ENCODE measurements around the gene MACO1.

The MACO1 gene

DNA sequence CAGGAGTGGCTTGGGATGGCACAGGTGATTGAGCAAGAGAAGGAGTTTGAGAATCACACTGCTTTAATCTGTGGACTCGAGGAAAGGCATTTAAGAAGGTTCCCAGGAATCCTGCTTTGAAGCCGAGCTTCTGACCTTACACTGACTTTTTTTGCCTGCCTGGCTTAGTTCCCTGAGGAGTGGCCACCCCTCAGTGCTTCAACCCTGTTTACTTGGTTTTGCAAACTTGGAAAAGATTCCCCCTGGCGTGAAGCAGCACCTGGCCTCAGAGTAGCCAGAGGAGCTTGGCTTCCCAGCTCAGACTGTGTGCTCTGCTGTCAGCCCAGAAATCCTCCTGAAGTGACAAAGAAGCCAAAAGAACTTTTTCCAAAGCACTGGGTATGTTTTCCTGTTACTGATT, 64.3 kb downstream of the MACO1 start:
- no peaks in the 10 kb centered on the region for H3K9me3 ChIP-seq
- intact Hi-C loops (cut with DNase I; ENCODE audit: low total_unique reads) = no loop called here
- H3K36me3 ChIP-seq = peaks cover 23 to 69% (median 38%) of the 10 kb centered on the region in 3 donors
- DNase-seq = no peak
- peaks cover 0 to 22% (median 12%) of the 10 kb centered on the region in 4 donors for H3K4me1 ChIP-seq
- no peak overlapping the region for H3K27ac ChIP-seq
- no peak for TF ChIP-seq CTCF (IDR thresholded peaks at IDR 0.05)
- no peaks in the 10 kb centered on the region for H3K27me3 ChIP-seq
- no peak overlapping the region for H3K4me3 ChIP-seq

DNA sequence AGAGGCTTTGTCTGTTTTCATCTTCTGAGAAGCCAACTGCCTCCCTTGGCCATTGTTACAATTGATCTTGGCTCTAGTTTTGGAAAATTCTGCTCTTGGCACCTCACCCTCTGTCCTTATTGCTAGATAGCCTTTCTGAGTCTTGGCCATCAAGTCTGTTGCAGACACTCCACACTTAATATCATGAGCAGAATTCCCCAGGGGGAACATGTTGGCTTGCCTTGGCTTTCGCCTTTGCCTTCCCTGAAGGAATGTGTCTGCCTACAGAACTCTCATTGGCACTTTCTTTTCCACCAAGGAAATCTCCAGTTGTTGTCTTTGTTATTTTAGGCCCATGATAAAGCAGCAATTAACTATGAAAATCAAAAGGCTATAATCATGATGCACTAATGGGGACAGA, 70.0 kb downstream of the MACO1 start:
- intact Hi-C loops (cut with DNase I; ENCODE audit: low total_unique reads) = no loop called here
- H3K27me3 ChIP-seq = no peaks in the 10 kb centered on the region
- peaks cover 0 to 29% (median 3%) of the 10 kb centered on the region in 3 donors for H3K36me3 ChIP-seq
- peaks cover 6 to 80% (median 60%) of the 10 kb centered on the region in 4 donors for H3K4me1 ChIP-seq
- no peak for TF ChIP-seq CTCF (IDR thresholded peaks at IDR 0.05)
- H3K27ac ChIP-seq = peak overlapping the region; percentile 43 to 73
- DNase-seq = peak; percentile 35 to 76
- H3K4me3 ChIP-seq = no peak overlapping the region
- H3K9me3 ChIP-seq = no peaks in the 10 kb centered on the region

DNA sequence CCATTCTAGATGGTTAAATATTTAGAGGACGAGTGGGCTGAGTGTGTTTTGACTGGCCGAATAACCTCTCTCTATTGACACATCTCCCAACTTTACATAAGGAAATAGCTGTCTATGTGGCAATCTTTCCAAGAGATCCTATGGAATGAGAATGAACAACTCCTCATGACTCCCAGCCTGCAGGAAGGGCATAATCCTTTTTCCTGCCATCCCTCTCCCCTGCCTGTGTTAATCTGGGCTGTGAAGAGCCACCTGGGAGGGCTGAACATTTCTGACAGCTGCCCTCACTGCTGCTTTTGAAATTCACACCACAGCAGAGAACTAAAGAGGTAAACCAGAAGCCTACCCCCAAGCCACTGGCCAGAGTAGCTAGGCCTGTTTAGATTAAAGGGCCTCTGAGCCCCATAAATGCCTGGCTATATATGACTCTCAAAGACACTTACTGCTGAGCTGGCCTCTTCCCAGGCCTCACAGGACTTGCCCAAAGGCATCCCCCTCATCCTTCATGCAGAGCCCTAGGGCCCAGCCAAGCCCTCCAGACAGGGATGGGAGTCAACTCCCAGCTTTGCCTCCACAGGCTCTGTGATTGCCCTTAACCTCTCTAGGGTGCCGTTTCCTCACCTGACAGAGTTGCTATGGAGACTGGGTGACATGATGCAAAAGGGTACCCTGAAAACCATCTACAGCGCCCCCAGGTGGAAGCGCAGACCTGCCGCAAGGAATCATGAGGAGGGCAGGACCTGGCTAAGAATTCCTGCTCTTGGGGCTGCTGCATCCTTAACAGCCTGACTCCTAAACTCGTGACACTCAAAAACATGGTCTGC, 70.8 kb downstream of the MACO1 start:
- no peak for DNase-seq
- peaks cover 0 to 22% (median 0%) of the 10 kb centered on the region in 3 donors for H3K36me3 ChIP-seq
- peak overlapping the region; percentile 43 to 73 for H3K27ac ChIP-seq
- H3K4me3 ChIP-seq = no peak overlapping the region
- no peaks in the 10 kb centered on the region for H3K27me3 ChIP-seq
- H3K9me3 ChIP-seq = no peaks in the 10 kb centered on the region
- intact Hi-C loops (cut with DNase I; ENCODE audit: low total_unique reads) = no loop called here
- TF ChIP-seq CTCF (IDR thresholded peaks at IDR 0.05) = no peak
- peaks cover 6 to 84% (median 64%) of the 10 kb centered on the region in 4 donors for H3K4me1 ChIP-seq

GRCh38 chr1:25502957-25503356, 72.3 kb downstream of the MACO1 start:
- Histone ChIP-seq H3K27me3 (no peaks in the 10 kb centered on the region), H3K36me3 (peaks cover 0 to 11% (median 0%) of the 10 kb centered on the region in 3 donors), H3K4me3 (no peak overlapping the region), H3K4me1 (peaks cover 6 to 82% (median 64%) of the 10 kb centered on the region in 4 donors), H3K27ac (peak overlapping the region; percentile 43 to 73), H3K9me3 (no peaks in the 10 kb centered on the region)
- DNase-seq = no peak
- intact Hi-C loops (cut with DNase I; ENCODE audit: low total_unique reads) = no loop called here
- no peak for TF ChIP-seq CTCF (IDR thresholded peaks at IDR 0.05)

GRCh38 chr1:25503551-25504426, 73.1 kb downstream of the MACO1 start:
- Histone ChIP-seq H3K27me3 (no peaks in the 10 kb centered on the region), H3K4me1 (peaks cover 6 to 73% (median 58%) of the 10 kb centered on the region in 4 donors), H3K4me3 (no peak overlapping the region), H3K36me3 (peaks cover 0 to 5% (median 0%) of the 10 kb centered on the region in 3 donors), H3K27ac (peak overlapping the region; percentile 43 to 73), H3K9me3 (no peaks in the 10 kb centered on the region)
- peak; percentile 50 to 55 for TF ChIP-seq CTCF (IDR thresholded peaks at IDR 0.05)
- peak in 1 of 2 donors; percentile 79 for DNase-seq
- intact Hi-C loops (cut with DNase I; ENCODE audit: low total_unique reads) = no loop called here

All from tibial artery (tissue), 4 donors.